CD14-positive monocyte (primary cell): Measurements from ENCODE around the gene ERO1A. TPM values are rescaled to one million over a fixed set of nuclear protein-coding genes. Genes with fewer than 3 reads are reported as not detected.
A peak's percentile ranks its signal among the peaks of the same experiment; 100 is the strongest.

Experiments
- DNase-seq, 3 donors: peaks; one replicate each; pipeline ENCODE4 v3.0.0-alpha.2; 2011 to 2022
- H2AFZ ChIP-seq: 2 replicates; pipeline ENCODE4 v1.6.0; 2012; ENCODE audit warnings: mild to moderate bottlenecking, low read depth, low read length, inconsistent platforms; ENCODE audit not compliant: insufficient read depth, poor library complexity, severe bottlenecking
- H3K27ac ChIP-seq, 2 donors: 1 replicate in 1 of 2; 2 replicates in 1 of 2; pipeline ENCODE4 v1.5.1; 2012 to 2013; ENCODE audit warnings: low read length in 2 of 2, control low read depth in 1 of 2, inconsistent platforms in 1 of 2, low read depth in 1 of 2, mild to moderate bottlenecking in 1 of 2
- H3K27me3 ChIP-seq, 2 donors: one replicate each; pipeline versions ENCODE4 v1.6.0 to v1.6.1; 2011 to 2013; ENCODE audit warnings: low read length in 2 of 2; ENCODE audit not compliant: control insufficient read depth in 2 of 2, insufficient read depth in 2 of 2
- H3K36me3 ChIP-seq, 2 donors: replicated peaks in 1 of 2; 1 replicate in 1 of 2; 2 replicates in 1 of 2; pipeline versions ENCODE4 v1.5.1 to v1.6.1; 2012 to 2013; ENCODE audit warnings: low read length in 2 of 2, control low read depth in 1 of 2, inconsistent platforms in 1 of 2, mild to moderate bottlenecking in 1 of 2; ENCODE audit not compliant: insufficient read depth in 2 of 2, control insufficient read depth in 1 of 2
- H3K4me1 ChIP-seq, 2 donors: 1 replicate in 1 of 2; 2 replicates in 1 of 2; pipeline versions ENCODE4 v1.5.1 to v1.6.1; 2012 to 2013; ENCODE audit warnings: low read length in 2 of 2, control low read depth in 1 of 2, inconsistent platforms in 1 of 2, mild to moderate bottlenecking in 1 of 2, moderate library complexity in 1 of 2; ENCODE audit not compliant: insufficient read depth in 2 of 2, control insufficient read depth in 1 of 2
- H3K4me2 ChIP-seq: replicated peaks from 2 replicates; pipeline ENCODE3; 2012; ENCODE audit warnings: low read length, moderate library complexity, mild to moderate bottlenecking; ENCODE audit not compliant: poor library complexity, severe bottlenecking; ENCODE audit errors: extremely low read depth
- H3K4me3 ChIP-seq, 3 experiments: fragments of 200-600 bp in 1 of 3; sonication (generic) in 1 of 3; replicated peaks in 1 of 3; 1 replicate in 2 of 3; 2 replicates in 1 of 3; pipeline ENCODE4 v1.5.1; 2011 to 2013; ENCODE audit warnings: low read length in 3 of 3, mild to moderate bottlenecking in 3 of 3, control low read depth in 2 of 3, low read depth in 2 of 3, inconsistent platforms in 1 of 3, moderate library complexity in 1 of 3
- H3K79me2 ChIP-seq: 2 replicates; pipeline ENCODE4 v1.6.0; 2012; ENCODE audit warnings: mild to moderate bottlenecking, control low read depth, inconsistent platforms, low read length, moderate library complexity; ENCODE audit not compliant: insufficient read depth
- H3K9ac ChIP-seq: 2 replicates; pipeline ENCODE4 v1.6.0; 2017; ENCODE audit warnings: low read length, mild to moderate bottlenecking; ENCODE audit not compliant: insufficient read depth, poor library complexity, severe bottlenecking
- H3K9me3 ChIP-seq, 2 donors: replicated peaks in 1 of 2; 1 replicate in 1 of 2; 2 replicates in 1 of 2; pipeline versions ENCODE4 v1.5.1 to v1.6.1; 2012 to 2013; ENCODE audit warnings: low read length in 2 of 2, control low read depth in 1 of 2; ENCODE audit not compliant: control insufficient read depth in 1 of 2, insufficient read depth in 1 of 2
- H4K20me1 ChIP-seq: 2 replicates; pipeline ENCODE4 v1.6.0; 2012; ENCODE audit warnings: mild to moderate bottlenecking, low read length, control low read depth, moderate library complexity; ENCODE audit not compliant: insufficient read depth
- H3K27ac Mint-ChIP-seq, 7 donors: one replicate each; pipeline ENCODE4 v1.8.0; 2020; ENCODE audit warnings: mild to moderate bottlenecking in 7 of 7, mixed read lengths in 7 of 7, moderate library complexity in 6 of 7, inconsistent platforms in 2 of 7
- H3K27me3 Mint-ChIP-seq, 3 donors: one replicate each; pipeline ENCODE4 v1.8.0; 2021 to 2022; ENCODE audit warnings: low read depth in 3 of 3, mild to moderate bottlenecking in 3 of 3, mixed read lengths in 3 of 3, moderate library complexity in 3 of 3, inconsistent platforms in 1 of 3
- H3K36me3 Mint-ChIP-seq, 2 donors: one replicate each; pipeline ENCODE4 v1.8.0; 2020; ENCODE audit warnings: mixed read lengths in 2 of 2, inconsistent platforms in 1 of 2, mild to moderate bottlenecking in 1 of 2
- H3K4me1 Mint-ChIP-seq: one replicate; pipeline ENCODE4 v1.8.0; 2020; ENCODE audit warnings: mild to moderate bottlenecking, mixed read lengths
- H3K4me3 Mint-ChIP-seq, 2 donors: one replicate each; pipeline ENCODE4 v1.8.0; 2020; ENCODE audit warnings: mild to moderate bottlenecking in 2 of 2, mixed read lengths in 2 of 2, moderate library complexity in 1 of 2
- H3K9me3 Mint-ChIP-seq, 7 donors: one replicate each; pipeline ENCODE4 v1.8.0; 2020 to 2022; ENCODE audit warnings: mixed read lengths in 7 of 7, mild to moderate bottlenecking in 6 of 7, moderate library complexity in 6 of 7, inconsistent platforms in 2 of 7
- WGBS: methylation state at CpG from one replicate; pipeline ENCODE4 v1.1.5; 2013; ENCODE audit warnings: missing lambda C conversion rate; ENCODE audit not compliant: insufficient coverage; 5-methylcytosine and 5-hydroxymethylcytosine counted together
- intact Hi-C, 2 donors: fragments of 100-400 bp; cut with micrococcal nuclease; formaldehyde crosslinking; loops; one replicate each; pipeline versions ENCODE4 v1.15.0 to v1.15.1; 2023
- polyA plus RNA-seq, 3 donors: library from polyadenylated mRNA; depleted of rRNA in 1 of 3; unstranded in 2 of 3; stranded (reverse) in 1 of 3; fragments of 300-500 nt in 2 of 3; fragments of >200 nt in 1 of 3; fragmentation: Illumina TruSeq in 2 of 3; gene quantifications; 1 replicate in 2 of 3; 2 replicates in 1 of 3; pipeline ENCODE4 v1.2.3, GENCODE V29; 2012 to 2021
- TF ChIP-seq, protein P1 (sequence below): fragments of 200-600 bp; IDR thresholded peaks from one replicate; pipeline ENCODE4 v1.8.0; 2022; ENCODE audit warnings: antibody characterized with exemption, mild to moderate bottlenecking

Gene ERO1A
- polyA plus RNA-seq, 3 donors = 22.1 to 39.5 (median 29.2) TPM

GRCh38 chr14:52716155-52716554, 20.8 kb upstream of the ERO1A start:
- TF ChIP-seq, protein P1, sequence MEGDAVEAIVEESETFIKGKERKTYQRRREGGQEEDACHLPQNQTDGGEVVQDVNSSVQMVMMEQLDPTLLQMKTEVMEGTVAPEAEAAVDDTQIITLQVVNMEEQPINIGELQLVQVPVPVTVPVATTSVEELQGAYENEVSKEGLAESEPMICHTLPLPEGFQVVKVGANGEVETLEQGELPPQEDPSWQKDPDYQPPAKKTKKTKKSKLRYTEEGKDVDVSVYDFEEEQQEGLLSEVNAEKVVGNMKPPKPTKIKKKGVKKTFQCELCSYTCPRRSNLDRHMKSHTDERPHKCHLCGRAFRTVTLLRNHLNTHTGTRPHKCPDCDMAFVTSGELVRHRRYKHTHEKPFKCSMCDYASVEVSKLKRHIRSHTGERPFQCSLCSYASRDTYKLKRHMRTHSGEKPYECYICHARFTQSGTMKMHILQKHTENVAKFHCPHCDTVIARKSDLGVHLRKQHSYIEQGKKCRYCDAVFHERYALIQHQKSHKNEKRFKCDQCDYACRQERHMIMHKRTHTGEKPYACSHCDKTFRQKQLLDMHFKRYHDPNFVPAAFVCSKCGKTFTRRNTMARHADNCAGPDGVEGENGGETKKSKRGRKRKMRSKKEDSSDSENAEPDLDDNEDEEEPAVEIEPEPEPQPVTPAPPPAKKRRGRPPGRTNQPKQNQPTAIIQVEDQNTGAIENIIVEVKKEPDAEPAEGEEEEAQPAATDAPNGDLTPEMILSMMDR = no peak

DNA sequence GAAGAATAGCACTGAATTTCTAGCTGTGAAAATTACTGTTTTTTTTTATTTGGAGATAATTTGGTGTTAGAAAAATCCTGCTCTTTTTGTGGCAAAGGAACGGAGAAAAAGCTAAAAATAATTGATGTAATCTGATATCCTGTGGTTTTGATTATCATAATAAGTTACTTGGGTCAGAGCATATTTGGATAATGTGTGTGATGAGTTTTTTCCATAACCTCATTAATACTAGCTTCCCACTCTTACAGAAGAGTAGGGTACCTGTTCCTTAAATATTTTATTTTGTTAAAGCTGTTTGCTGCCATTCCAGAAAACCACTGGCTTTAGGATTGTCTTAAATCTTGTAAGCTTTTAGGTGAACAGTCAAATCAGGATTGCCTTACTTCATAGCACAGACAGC, 16.3 kb upstream of the ERO1A start:
- peaks cover 22 to 38% of the 10 kb centered on the region in 2 donors for H3K4me1 ChIP-seq
- no peak overlapping the region for H3K4me2 ChIP-seq
- H3K27me3 ChIP-seq = no peaks in the 10 kb centered on the region
- WGBS = no CpG with 5 or more reads among the region's 1 CpG
- no peak overlapping the region for H3K4me3 ChIP-seq
- peaks cover 0 to 2% (median 0%) of the 10 kb centered on the region in 3 donors for H3K27me3 Mint-ChIP-seq
- intact Hi-C loops = no loop called here
- H3K79me2 ChIP-seq = peaks cover 64% of the 10 kb centered on the region
- no peak for DNase-seq
- no peak overlapping the region for H2AFZ ChIP-seq
- H3K9ac ChIP-seq = no peak overlapping the region
- H3K9me3 ChIP-seq = no peaks in the 10 kb centered on the region
- no peak overlapping the region for H3K4me3 Mint-ChIP-seq
- H3K27ac Mint-ChIP-seq = no peak overlapping the region
- H3K36me3 ChIP-seq = peaks cover 58 to 69% of the 10 kb centered on the region in 2 donors
- no peak overlapping the region for H3K27ac ChIP-seq
- peaks cover 0 to 1% (median 0%) of the 10 kb centered on the region in 7 donors for H3K9me3 Mint-ChIP-seq
- TF ChIP-seq, protein P1 = no peak
- peaks cover 30% of the 10 kb centered on the region for H3K4me1 Mint-ChIP-seq
- H3K36me3 Mint-ChIP-seq = peaks cover 64% of the 10 kb centered on the region in 2 donors
- peaks cover 10% of the 10 kb centered on the region for H4K20me1 ChIP-seq

More at GRCh38 chr14:52716155-52716554, 20.8 kb upstream of the ERO1A start:
- peak overlapping the region; percentile 41 for H3K4me2 ChIP-seq
- H3K9ac ChIP-seq = no peak overlapping the region
- H3K4me1 Mint-ChIP-seq = peaks cover 14% of the 10 kb centered on the region
- WGBS = 65% methylated on average over 4 of the region's 6 CpGs
- DNase-seq = peak; percentile 43 to 69 (median 66)
- intact Hi-C loops = no loop called here
- peaks cover 72 to 79% of the 10 kb centered on the region in 2 donors for H3K36me3 ChIP-seq
- H4K20me1 ChIP-seq = peaks cover 8% of the 10 kb centered on the region
- peak overlapping the region in 1 of 3 experiments; percentile 19 for H3K4me3 ChIP-seq
- H3K4me3 Mint-ChIP-seq = no peak overlapping the region
- H3K9me3 ChIP-seq = no peaks in the 10 kb centered on the region
- no peak overlapping the region for H2AFZ ChIP-seq
- peak overlapping the region; percentile 54 to 73 for H3K27ac ChIP-seq
- H3K79me2 ChIP-seq = peaks cover 29% of the 10 kb centered on the region
- H3K27me3 Mint-ChIP-seq = no peaks in the 10 kb centered on the region
- peak overlapping the region; percentile 83 to 93 (median 88) for H3K27ac Mint-ChIP-seq
- H3K4me1 ChIP-seq = peaks cover 14 to 20% of the 10 kb centered on the region in 2 donors
- H3K9me3 Mint-ChIP-seq = peaks cover 0 to 1% (median 0%) of the 10 kb centered on the region in 7 donors
- no peaks in the 10 kb centered on the region for H3K27me3 ChIP-seq
- H3K36me3 Mint-ChIP-seq = peaks cover 62 to 77% of the 10 kb centered on the region in 2 donors
